CD14-positive monocyte (primary cell): ENCODE data around the gene NTM. TPM values are rescaled to one million over a fixed set of nuclear protein-coding genes. Genes with fewer than 3 reads are reported as not detected.

Experiments
- DNase-seq, 3 donors: peaks; one replicate each; pipeline ENCODE4 v3.0.0-alpha.2; 2011 to 2022
- H2AFZ ChIP-seq: 2 replicates; pipeline ENCODE4 v1.6.0; 2012; ENCODE audit warnings: mild to moderate bottlenecking, low read depth, low read length, inconsistent platforms; ENCODE audit not compliant: insufficient read depth, poor library complexity, severe bottlenecking
- H3K27ac ChIP-seq, 2 donors: 1 replicate in 1 of 2; 2 replicates in 1 of 2; pipeline ENCODE4 v1.5.1; 2012 to 2013; ENCODE audit warnings: low read length in 2 of 2, control low read depth in 1 of 2, inconsistent platforms in 1 of 2, low read depth in 1 of 2, mild to moderate bottlenecking in 1 of 2
- H3K27me3 ChIP-seq, 2 donors: one replicate each; pipeline versions ENCODE4 v1.6.0 to v1.6.1; 2011 to 2013; ENCODE audit warnings: low read length in 2 of 2; ENCODE audit not compliant: control insufficient read depth in 2 of 2, insufficient read depth in 2 of 2
- H3K36me3 ChIP-seq, 2 donors: replicated peaks in 1 of 2; 1 replicate in 1 of 2; 2 replicates in 1 of 2; pipeline versions ENCODE4 v1.5.1 to v1.6.1; 2012 to 2013; ENCODE audit warnings: low read length in 2 of 2, control low read depth in 1 of 2, inconsistent platforms in 1 of 2, mild to moderate bottlenecking in 1 of 2; ENCODE audit not compliant: insufficient read depth in 2 of 2, control insufficient read depth in 1 of 2
- H3K4me1 ChIP-seq, 2 donors: 1 replicate in 1 of 2; 2 replicates in 1 of 2; pipeline versions ENCODE4 v1.5.1 to v1.6.1; 2012 to 2013; ENCODE audit warnings: low read length in 2 of 2, control low read depth in 1 of 2, inconsistent platforms in 1 of 2, mild to moderate bottlenecking in 1 of 2, moderate library complexity in 1 of 2; ENCODE audit not compliant: insufficient read depth in 2 of 2, control insufficient read depth in 1 of 2
- H3K4me2 ChIP-seq: replicated peaks from 2 replicates; pipeline ENCODE3; 2012; ENCODE audit warnings: low read length, moderate library complexity, mild to moderate bottlenecking; ENCODE audit not compliant: poor library complexity, severe bottlenecking; ENCODE audit errors: extremely low read depth
- H3K4me3 ChIP-seq, 3 experiments: fragments of 200-600 bp in 1 of 3; sonication (generic) in 1 of 3; replicated peaks in 1 of 3; 1 replicate in 2 of 3; 2 replicates in 1 of 3; pipeline ENCODE4 v1.5.1; 2011 to 2013; ENCODE audit warnings: low read length in 3 of 3, mild to moderate bottlenecking in 3 of 3, control low read depth in 2 of 3, low read depth in 2 of 3, inconsistent platforms in 1 of 3, moderate library complexity in 1 of 3
- H3K79me2 ChIP-seq: 2 replicates; pipeline ENCODE4 v1.6.0; 2012; ENCODE audit warnings: mild to moderate bottlenecking, control low read depth, inconsistent platforms, low read length, moderate library complexity; ENCODE audit not compliant: insufficient read depth
- H3K9ac ChIP-seq: 2 replicates; pipeline ENCODE4 v1.6.0; 2017; ENCODE audit warnings: low read length, mild to moderate bottlenecking; ENCODE audit not compliant: insufficient read depth, poor library complexity, severe bottlenecking
- H3K9me3 ChIP-seq, 2 donors: replicated peaks in 1 of 2; 1 replicate in 1 of 2; 2 replicates in 1 of 2; pipeline versions ENCODE4 v1.5.1 to v1.6.1; 2012 to 2013; ENCODE audit warnings: low read length in 2 of 2, control low read depth in 1 of 2; ENCODE audit not compliant: control insufficient read depth in 1 of 2, insufficient read depth in 1 of 2
- H4K20me1 ChIP-seq: 2 replicates; pipeline ENCODE4 v1.6.0; 2012; ENCODE audit warnings: mild to moderate bottlenecking, low read length, control low read depth, moderate library complexity; ENCODE audit not compliant: insufficient read depth
- H3K27ac Mint-ChIP-seq, 7 donors: one replicate each; pipeline ENCODE4 v1.8.0; 2020; ENCODE audit warnings: mild to moderate bottlenecking in 7 of 7, mixed read lengths in 7 of 7, moderate library complexity in 6 of 7, inconsistent platforms in 2 of 7
- H3K27me3 Mint-ChIP-seq, 3 donors: one replicate each; pipeline ENCODE4 v1.8.0; 2021 to 2022; ENCODE audit warnings: low read depth in 3 of 3, mild to moderate bottlenecking in 3 of 3, mixed read lengths in 3 of 3, moderate library complexity in 3 of 3, inconsistent platforms in 1 of 3
- H3K36me3 Mint-ChIP-seq, 2 donors: one replicate each; pipeline ENCODE4 v1.8.0; 2020; ENCODE audit warnings: mixed read lengths in 2 of 2, inconsistent platforms in 1 of 2, mild to moderate bottlenecking in 1 of 2
- H3K4me1 Mint-ChIP-seq: one replicate; pipeline ENCODE4 v1.8.0; 2020; ENCODE audit warnings: mild to moderate bottlenecking, mixed read lengths
- H3K4me3 Mint-ChIP-seq, 2 donors: one replicate each; pipeline ENCODE4 v1.8.0; 2020; ENCODE audit warnings: mild to moderate bottlenecking in 2 of 2, mixed read lengths in 2 of 2, moderate library complexity in 1 of 2
- H3K9me3 Mint-ChIP-seq, 7 donors: one replicate each; pipeline ENCODE4 v1.8.0; 2020 to 2022; ENCODE audit warnings: mixed read lengths in 7 of 7, mild to moderate bottlenecking in 6 of 7, moderate library complexity in 6 of 7, inconsistent platforms in 2 of 7
- WGBS: methylation state at CpG from one replicate; pipeline ENCODE4 v1.1.5; 2013; ENCODE audit warnings: missing lambda C conversion rate; ENCODE audit not compliant: insufficient coverage; 5-methylcytosine and 5-hydroxymethylcytosine counted together
- intact Hi-C, 2 donors: fragments of 100-400 bp; cut with micrococcal nuclease; formaldehyde crosslinking; loops; one replicate each; pipeline versions ENCODE4 v1.15.0 to v1.15.1; 2023
- polyA plus RNA-seq, 3 donors: library from polyadenylated mRNA; depleted of rRNA in 1 of 3; unstranded in 2 of 3; stranded (reverse) in 1 of 3; fragments of 300-500 nt in 2 of 3; fragments of >200 nt in 1 of 3; fragmentation: Illumina TruSeq in 2 of 3; gene quantifications; 1 replicate in 2 of 3; 2 replicates in 1 of 3; pipeline ENCODE4 v1.2.3, GENCODE V29; 2012 to 2021
- TF ChIP-seq, protein P1 (sequence below): fragments of 200-600 bp; IDR thresholded peaks from one replicate; pipeline ENCODE4 v1.8.0; 2022; ENCODE audit warnings: antibody characterized with exemption, mild to moderate bottlenecking

Gene NTM
- polyA plus RNA-seq, 3 donors, result not detected

DNA sequence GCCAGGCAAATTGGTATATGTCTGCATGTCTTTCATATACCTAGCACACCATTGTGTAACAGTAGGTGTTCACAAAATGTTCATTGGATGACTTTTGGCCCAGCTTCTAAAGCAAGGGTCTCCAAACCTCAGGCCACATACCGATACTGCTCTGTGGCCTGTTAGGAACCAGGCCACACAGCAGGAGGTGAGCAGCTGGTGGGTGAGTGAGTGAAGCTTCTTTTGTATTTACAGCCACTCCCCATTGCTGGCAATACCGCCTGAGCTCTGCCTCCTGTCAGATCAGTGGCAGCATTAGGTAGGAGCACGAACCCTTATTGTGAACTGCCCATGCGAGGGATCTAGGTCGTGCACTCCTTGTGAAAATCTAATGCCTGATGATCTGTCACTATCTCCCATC is 836.6 kb downstream of the NTM start:
- no peaks in the 10 kb centered on the region for H3K4me1 ChIP-seq
- H2AFZ ChIP-seq, result no peak overlapping the region
- H3K27ac Mint-ChIP-seq, result no peak overlapping the region
- no peak overlapping the region for H3K4me3 Mint-ChIP-seq
- no peaks in the 10 kb centered on the region for H3K4me1 Mint-ChIP-seq
- TF ChIP-seq, protein P1, sequence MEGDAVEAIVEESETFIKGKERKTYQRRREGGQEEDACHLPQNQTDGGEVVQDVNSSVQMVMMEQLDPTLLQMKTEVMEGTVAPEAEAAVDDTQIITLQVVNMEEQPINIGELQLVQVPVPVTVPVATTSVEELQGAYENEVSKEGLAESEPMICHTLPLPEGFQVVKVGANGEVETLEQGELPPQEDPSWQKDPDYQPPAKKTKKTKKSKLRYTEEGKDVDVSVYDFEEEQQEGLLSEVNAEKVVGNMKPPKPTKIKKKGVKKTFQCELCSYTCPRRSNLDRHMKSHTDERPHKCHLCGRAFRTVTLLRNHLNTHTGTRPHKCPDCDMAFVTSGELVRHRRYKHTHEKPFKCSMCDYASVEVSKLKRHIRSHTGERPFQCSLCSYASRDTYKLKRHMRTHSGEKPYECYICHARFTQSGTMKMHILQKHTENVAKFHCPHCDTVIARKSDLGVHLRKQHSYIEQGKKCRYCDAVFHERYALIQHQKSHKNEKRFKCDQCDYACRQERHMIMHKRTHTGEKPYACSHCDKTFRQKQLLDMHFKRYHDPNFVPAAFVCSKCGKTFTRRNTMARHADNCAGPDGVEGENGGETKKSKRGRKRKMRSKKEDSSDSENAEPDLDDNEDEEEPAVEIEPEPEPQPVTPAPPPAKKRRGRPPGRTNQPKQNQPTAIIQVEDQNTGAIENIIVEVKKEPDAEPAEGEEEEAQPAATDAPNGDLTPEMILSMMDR, result no peak
- H3K36me3 Mint-ChIP-seq, result no peaks in the 10 kb centered on the region
- WGBS, result 100% methylated on average over 1 of the region's 5 CpGs
- H3K27ac ChIP-seq, result no peak overlapping the region
- intact Hi-C loops, result no loop called here
- no peaks in the 10 kb centered on the region for H3K36me3 ChIP-seq
- no peak for DNase-seq
- H3K27me3 Mint-ChIP-seq, result peaks cover 0 to under 1% (median 0%) of the 10 kb centered on the region in 3 donors
- H4K20me1 ChIP-seq, result no peaks in the 10 kb centered on the region
- H3K4me3 ChIP-seq, result no peak overlapping the region
- no peaks in the 10 kb centered on the region for H3K27me3 ChIP-seq
- no peak overlapping the region for H3K4me2 ChIP-seq
- H3K9ac ChIP-seq, result no peak overlapping the region
- H3K9me3 ChIP-seq, result peaks cover 0 to 5% of the 10 kb centered on the region in 2 donors
- H3K9me3 Mint-ChIP-seq, result peaks cover 0 to 7% (median 2%) of the 10 kb centered on the region in 7 donors
- no peaks in the 10 kb centered on the region for H3K79me2 ChIP-seq

GRCh38 chr11:132208477-132209055 is 838.2 kb downstream of the NTM start:
- H3K9me3 ChIP-seq, result peaks cover 0 to 5% of the 10 kb centered on the region in 2 donors
- intact Hi-C loops, result no loop called here
- H3K36me3 ChIP-seq, result no peaks in the 10 kb centered on the region
- no peaks in the 10 kb centered on the region for H3K36me3 Mint-ChIP-seq
- H3K4me3 ChIP-seq, result no peak overlapping the region
- H3K79me2 ChIP-seq, result no peaks in the 10 kb centered on the region
- TF ChIP-seq, protein P1, result no peak
- peaks cover 0 to 7% (median 2%) of the 10 kb centered on the region in 7 donors for H3K9me3 Mint-ChIP-seq
- no peak for DNase-seq
- WGBS, result 82% methylated on average over 2 of the region's 6 CpGs
- H3K4me2 ChIP-seq, result no peak overlapping the region
- no peak overlapping the region for H3K4me3 Mint-ChIP-seq
- H3K27ac Mint-ChIP-seq, result no peak overlapping the region
- H3K4me1 Mint-ChIP-seq, result no peaks in the 10 kb centered on the region
- H3K27me3 Mint-ChIP-seq, result peaks cover 0 to 1% (median 0%) of the 10 kb centered on the region in 3 donors
- no peaks in the 10 kb centered on the region for H3K27me3 ChIP-seq
- H3K27ac ChIP-seq, result no peak overlapping the region
- H3K4me1 ChIP-seq, result no peaks in the 10 kb centered on the region
- H2AFZ ChIP-seq, result no peak overlapping the region
- H4K20me1 ChIP-seq, result no peaks in the 10 kb centered on the region
- H3K9ac ChIP-seq, result no peak overlapping the region
